GM18909 (cell line): ENCODE measurements around the gene PTX4.
A peak's percentile ranks its signal among the peaks of the same experiment; 100 is the strongest.

Experiments used
- ATAC-seq: cut with Tn5 transposase; IDR thresholded peaks from one replicate; pipeline ENCODE4 v1.9.1; 2021; ENCODE audit warnings: mild to moderate bottlenecking; ENCODE audit not compliant: unreplicated experiment, poor library complexity

PTX4 gene

GRCh38 chr16:1502092-1503004 lies 13.6 kb upstream of the PTX4 start:
- no peak for ATAC-seq

GRCh38 chr16:1501630-1502029 lies 12.9 kb upstream of the PTX4 start:
- no peak for ATAC-seq

DNA sequence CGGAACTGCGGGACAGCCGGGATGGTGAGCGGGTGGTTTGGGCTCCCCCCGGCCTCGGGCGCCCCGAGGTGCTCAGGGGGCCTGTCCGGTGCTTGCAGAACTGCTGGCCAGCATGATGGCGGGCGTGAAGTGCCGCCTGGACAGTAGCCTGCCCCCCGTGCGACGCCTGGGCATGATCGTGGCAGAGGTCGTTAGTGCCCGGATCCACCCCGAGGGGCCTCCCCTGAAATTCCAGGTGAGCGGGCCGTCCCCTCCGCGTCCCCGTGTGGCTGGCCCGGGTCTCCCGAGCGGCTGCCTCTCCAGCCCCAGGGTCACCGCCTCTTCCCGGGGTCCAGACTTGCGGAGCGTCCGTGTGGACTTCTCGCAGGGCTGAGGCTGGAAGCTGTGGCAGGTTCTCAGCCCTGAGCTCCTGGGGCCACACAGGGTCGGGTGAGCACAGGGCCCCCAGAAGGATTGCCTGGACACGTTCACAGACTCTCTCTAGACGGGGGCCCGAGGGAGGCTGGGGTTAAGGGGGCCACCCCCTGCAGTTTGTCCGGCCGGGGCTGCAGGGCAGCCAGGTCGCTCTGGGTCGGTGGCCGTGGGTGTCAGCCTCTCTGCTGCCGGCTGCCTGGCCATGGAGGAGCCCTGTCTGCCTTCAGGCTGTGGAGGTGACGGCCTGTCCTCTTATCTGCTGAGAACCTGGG lies 11.9 kb upstream of the PTX4 start:
- ATAC-seq, result no peak

GRCh38 chr16:1499756-1500464 lies 11.2 kb upstream of the PTX4 start:
- no peak for ATAC-seq

DNA sequence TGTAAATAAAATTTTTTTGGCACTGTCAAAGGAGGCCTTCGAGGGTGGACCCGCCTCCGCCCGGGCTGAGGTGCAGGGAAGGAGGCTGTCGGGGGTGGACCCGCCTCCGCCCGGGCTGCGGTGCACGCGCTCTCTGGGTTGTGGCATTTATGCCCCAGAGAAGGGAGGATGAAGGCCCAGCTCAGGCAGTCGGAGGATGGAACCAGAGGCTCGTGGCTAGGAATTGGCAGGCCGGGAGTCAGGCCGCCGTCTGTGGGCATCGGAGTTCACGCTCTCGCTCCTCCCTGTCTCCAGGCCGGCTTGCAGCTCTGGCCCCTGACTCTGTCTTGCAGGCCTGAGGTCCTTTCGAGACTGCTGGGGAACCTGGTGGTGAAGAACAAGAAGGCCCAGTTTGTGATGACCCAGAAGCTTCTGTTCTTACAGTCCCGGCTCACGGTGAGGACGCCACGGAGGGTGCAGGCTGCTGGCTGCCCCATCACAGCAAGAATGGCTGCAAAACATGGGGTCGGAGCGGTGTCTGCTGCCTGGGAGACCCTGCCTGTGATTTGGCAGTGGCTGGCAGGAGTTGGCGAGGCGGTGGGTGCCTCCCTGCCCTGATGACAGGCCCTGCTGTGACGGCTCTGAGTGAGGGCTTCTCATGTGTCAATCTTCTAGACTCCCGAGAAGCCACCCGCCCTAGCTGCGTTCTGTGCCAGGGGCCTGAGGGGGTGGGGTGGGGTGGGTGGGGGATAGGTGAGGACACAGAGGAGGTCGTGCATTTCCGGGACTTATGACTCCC lies 10.3 kb upstream of the PTX4 start:
- no peak for ATAC-seq

- ATAC-seq, result no peak
Observed at GRCh38 chr16:1497014-1497598, 8.4 kb upstream of the PTX4 start.

DNA sequence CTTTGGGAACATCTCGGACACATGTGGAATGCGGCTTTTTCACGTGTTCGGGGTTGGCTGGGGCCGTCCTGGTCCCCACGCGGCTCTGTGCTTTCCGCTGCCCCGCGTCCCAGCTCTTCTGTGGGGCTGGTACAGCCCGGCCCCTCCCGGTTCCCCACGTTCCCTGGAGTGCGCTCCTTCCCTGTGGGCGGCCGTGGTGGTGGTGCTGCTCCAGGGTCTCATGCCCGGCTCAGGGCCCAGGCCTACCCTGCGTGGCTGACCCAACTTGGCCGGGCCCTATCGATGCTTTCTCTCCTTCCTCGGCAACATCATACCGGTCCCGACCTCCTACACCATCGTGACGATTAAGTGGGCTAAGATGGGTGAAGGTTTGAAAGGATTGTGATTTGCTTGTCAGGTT lies 7.7 kb upstream of the PTX4 start:
- ATAC-seq, result no peak

DNA sequence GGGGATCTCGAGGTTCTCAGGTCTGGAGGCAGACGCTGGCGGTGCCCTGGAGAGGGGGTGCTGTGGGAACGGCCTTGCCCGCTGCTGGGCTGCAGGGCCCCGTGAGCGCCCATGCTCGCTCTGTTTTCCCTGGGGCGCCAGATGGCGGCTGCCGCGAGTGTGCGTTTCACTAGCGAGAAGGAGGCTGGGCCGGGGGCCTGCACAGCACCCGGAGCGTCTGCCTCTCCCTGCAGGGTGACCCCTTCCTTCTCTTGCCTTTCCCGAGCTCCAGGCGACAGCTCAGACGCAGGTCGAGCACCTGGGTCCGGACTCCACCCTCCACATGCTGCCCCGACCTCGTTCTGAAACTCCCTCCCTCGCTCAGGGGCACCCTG lies 7.1 kb upstream of the PTX4 start:
- no peak for ATAC-seq

GRCh38 chr16:1495211-1495888 lies 6.6 kb upstream of the PTX4 start:
- no peak for ATAC-seq

- no peak for ATAC-seq
Observed at GRCh38 chr16:1494711-1495110, 6.0 kb upstream of the PTX4 start.

GRCh38 chr16:1494129-1494640 lies 5.4 kb upstream of the PTX4 start:
- no peak for ATAC-seq

- peak; percentile 20 for ATAC-seq
Observed at GRCh38 chr16:1493746-1494094, 5.0 kb upstream of the PTX4 start.

DNA sequence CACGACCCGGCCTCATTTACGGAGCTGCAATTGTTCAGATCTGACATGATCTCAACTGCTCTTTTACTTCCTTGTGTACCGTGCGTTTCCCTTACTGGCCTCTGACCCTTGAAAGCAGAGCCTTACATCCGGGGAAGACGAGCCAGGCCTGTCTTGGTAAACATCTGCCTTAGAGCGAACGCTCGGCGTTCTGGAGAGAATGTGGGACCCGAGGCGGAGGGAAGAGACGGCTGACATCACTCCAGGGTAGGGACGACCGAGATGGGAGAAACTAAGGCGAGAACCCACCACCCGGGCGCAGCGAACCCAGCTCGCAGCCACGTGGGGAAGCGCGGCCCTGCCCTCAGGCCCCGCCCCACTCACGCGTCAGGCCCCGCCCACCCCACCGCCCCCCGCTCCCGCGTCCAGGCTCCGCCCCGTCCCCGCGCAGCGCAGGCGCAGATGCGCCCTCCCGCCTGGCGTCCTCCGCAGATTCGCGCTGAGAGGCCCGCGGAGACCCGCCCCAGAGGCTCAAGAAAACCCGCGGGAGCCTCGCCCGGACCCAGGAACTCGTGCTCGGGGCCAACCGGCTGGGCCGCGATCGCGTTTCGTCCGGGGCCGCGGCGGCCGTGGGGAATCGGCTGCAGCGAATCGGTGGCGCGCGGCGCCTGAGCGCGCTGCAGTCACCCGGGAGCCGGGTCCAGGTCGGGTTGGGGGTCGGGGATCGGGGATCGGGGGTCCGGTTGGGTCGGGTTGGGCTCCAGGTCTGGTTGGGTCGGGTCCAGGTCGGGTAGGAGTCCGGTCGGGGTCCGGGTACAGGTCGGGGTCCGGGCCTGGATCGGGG lies 4.4 kb upstream of the PTX4 start, which contains the start of gene TELO2:
TSS of gene TELO2 (plus strand) at position 438 of the 823 bp plus-strand sequence. CDS start 922 bp downstream, outside the sequence.
- peak; percentile 56 for ATAC-seq

DNA sequence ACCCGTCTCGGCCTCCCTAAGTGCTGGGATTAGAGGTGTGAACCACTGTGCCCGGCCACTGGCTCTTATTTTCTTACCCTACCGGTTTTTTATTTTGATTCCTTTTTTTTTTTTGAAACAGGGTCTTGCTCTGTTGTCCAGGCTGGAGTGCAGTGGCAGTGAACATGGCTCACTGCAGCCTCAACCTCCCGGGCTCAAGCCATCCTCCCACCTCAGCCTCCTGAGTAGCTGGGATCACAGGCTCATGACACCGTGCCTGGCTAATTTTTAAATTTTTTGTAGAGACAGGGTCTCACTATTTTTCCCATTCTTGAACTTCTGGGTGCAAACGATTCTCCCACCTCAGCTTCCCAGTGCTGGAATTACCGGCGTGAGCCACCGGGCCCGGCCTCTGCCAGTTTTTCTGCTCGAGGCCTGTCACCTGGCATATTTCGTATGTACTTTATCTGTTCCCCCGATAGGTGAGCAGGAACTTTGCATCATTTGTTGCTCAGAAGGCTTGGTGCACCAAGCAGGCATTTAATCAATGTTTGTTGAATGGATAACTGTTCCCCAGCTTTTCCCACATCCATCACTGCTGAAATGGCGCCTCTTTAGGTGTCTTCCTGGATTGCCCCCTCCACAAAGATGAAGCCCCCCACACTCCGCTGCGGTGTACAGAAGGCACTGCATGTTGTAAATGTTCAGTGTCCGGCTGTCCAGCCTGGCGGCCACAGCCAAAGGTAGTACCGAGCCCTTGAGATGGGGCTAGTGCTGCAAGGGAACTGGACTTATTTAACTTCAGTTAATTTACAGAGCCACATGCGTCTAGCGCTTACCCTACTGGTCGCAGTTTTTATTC lies 3.6 kb upstream of the PTX4 start:
- ATAC-seq, result no peak

DNA sequence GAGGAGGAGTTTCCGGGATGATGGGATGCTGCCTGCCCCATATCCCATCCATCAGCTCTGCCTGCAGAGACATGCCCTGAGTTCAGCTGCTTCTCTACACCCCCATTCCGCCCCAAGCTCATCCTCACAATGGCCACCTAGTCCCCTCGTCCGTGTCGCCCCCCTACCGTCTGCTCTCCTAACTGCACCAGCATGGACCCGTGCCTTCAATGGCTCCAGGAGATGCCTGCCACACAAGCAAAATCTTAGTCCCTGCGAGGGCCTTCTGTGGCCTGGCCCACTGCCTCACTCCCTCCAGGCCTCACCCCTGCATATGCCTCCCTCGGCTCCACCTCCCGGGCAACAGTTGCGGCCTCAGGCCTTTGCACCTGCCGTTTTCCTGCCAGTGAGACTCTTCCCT lies 2.6 kb upstream of the PTX4 start:
- ATAC-seq, result no peak

DNA sequence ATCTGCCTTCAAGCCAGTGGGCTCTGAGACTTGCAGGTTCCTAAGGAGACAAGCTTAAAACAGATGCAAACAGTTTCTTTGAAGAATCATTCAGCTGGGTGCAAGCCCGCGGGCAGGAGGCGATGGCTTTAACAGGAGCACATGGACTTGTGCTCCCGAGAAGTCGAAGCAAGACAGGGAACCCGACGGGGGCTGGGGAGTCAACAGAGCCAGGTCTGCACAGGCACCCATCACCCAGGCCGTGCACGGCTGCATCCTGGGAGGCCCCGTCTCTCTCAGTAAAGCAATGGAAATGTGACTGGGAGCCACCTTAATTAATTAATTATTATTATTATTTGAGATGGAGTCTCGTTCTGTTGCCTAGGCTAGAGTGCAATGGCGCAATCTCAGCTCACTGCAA lies 333 bp upstream of the PTX4 start:
- no peak for ATAC-seq

DNA sequence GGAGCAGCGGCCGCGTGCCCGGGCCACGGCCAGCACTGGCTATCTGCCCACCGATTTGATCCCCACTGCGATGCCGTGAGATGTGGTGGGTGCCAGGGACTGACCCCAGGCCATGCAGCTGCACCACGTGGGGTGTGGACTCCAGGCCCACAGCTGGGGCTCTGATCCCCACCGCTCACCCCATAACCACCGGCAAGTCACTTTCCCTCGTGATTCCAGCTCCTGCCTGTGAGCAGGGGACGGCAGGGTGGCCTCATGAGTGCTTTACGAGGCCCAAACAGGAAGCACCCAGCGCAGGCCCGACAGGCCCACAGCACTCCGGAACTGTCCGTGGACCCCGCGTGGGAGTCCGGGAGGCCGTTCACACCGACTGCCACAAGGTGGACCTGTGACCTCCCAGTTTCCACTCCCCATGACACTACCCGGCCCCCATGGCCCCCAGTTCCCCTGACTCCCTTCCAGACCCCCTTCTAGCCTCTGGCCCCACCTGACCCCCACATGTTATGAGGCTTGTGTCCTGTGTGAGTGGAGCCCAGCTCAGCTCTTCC lies 616 bp downstream of the PTX4 start:
- no peak for ATAC-seq
